HL-60/S4 (cell line): Measurements from ENCODE around the gene RAMAC.
"Not testable (repeated sequence)": the region's sequence is repeated elsewhere in the genome, so short reads cannot be mapped to it uniquely, and the experiment has no call there.

Source experiments
- in situ Hi-C: fragments of 300-500 bp; cut with MboI; formaldehyde crosslinking; loops from 2 replicates; pipeline ENCODE4 v1.14.3; 2022; ENCODE audit warnings: low sequenced_read_pairs

The RAMAC gene

GRCh38 chr15:83011271-83012075, 25.5 kb downstream of the RAMAC start, which contains the start of gene C15orf40:
C15orf40 (minus strand) TSS chr15:83011639; CDS start chr15:83011607, 32 bp downstream.
- in situ Hi-C loops: loop anchor here (25.0 kb wide), 1 partner anchor 474 kb away; the partner anchor contains the start of gene RPS17

- in situ Hi-C loops: loop anchor here (25.0 kb wide), 1 partner anchor 475 kb away; the partner anchor contains the start of gene RPS17
These were observed 26.0 kb downstream of the RAMAC start for GRCh38 chr15:83012076-83012426.

GRCh38 chr15:83012636-83013035, 26.6 kb downstream of the RAMAC start:
- in situ Hi-C loops: loop anchor here (25.0 kb wide), 1 partner anchor 475 kb away; the partner anchor contains the start of gene RPS17

- in situ Hi-C loops: loop anchor here (25.0 kb wide), 1 partner anchor 477 kb away; the partner anchor contains the start of gene RPS17
These were observed 28.2 kb downstream of the RAMAC start for GRCh38 chr15:83014205-83014653.

GRCh38 chr15:83015361-83015760, 29.4 kb downstream of the RAMAC start:
- in situ Hi-C loops: loop anchor here (25.0 kb wide), 1 partner anchor 478 kb away; the partner anchor contains the start of gene RPS17

- in situ Hi-C loops: loop anchor here (25.0 kb wide), 1 partner anchor 480 kb away; the partner anchor contains the start of gene RPS17
These were observed 30.9 kb downstream of the RAMAC start for GRCh38 chr15:83016906-83017305.

GRCh38 chr15:83018436-83018835, 32.4 kb downstream of the RAMAC start:
- in situ Hi-C loops: loop anchor here (25.0 kb wide), 1 partner anchor 481 kb away; the partner anchor contains the start of gene RPS17

GRCh38 chr15:83030021-83030420, 44.0 kb downstream of the RAMAC start:
- in situ Hi-C loops: no loop called here

GRCh38 chr15:83031234-83031633, 45.2 kb downstream of the RAMAC start:
- in situ Hi-C loops: not testable (repeated sequence)

- in situ Hi-C loops: no loop called here
These were observed 50.2 kb downstream of the RAMAC start for GRCh38 chr15:83036253-83036652.

GRCh38 chr15:83039206-83039605, 53.2 kb downstream of the RAMAC start:
- in situ Hi-C loops: no loop called here
